NCI-H1694 treated with DMSO at 0.1 percent for 48 hours (cell line): ENCODE results near the gene QRFP.

Source experiments
- DNase-seq: peaks from one replicate; lab custom pipeline; 2025; lab: John Stamatoyannopoulos, UW

QRFP gene

GRCh38 chr9:130890870-130891687, 5.5 kb downstream of the QRFP start:
- DNase-seq, result no peak

DNA sequence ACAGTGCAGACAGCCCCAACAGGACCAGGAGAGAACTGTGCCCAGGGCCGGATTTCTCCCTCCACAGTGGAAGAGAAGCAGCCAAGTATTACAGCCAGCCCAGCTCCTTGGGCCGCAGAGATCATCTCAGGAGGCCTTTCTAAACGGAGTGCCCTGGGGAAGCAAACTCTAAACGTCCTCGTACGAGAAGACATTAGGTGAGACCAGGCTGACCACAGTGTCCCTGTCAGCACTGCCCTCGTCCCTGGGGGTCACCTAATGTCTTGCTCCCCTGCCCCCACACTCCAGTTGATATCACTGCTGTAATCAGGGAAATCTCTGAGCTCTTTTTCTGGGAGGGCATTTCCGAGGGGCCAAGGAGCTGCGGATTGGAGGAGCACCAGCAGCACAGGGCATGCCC, 6.5 kb downstream of the QRFP start:
- DNase-seq, result no peak

DNA sequence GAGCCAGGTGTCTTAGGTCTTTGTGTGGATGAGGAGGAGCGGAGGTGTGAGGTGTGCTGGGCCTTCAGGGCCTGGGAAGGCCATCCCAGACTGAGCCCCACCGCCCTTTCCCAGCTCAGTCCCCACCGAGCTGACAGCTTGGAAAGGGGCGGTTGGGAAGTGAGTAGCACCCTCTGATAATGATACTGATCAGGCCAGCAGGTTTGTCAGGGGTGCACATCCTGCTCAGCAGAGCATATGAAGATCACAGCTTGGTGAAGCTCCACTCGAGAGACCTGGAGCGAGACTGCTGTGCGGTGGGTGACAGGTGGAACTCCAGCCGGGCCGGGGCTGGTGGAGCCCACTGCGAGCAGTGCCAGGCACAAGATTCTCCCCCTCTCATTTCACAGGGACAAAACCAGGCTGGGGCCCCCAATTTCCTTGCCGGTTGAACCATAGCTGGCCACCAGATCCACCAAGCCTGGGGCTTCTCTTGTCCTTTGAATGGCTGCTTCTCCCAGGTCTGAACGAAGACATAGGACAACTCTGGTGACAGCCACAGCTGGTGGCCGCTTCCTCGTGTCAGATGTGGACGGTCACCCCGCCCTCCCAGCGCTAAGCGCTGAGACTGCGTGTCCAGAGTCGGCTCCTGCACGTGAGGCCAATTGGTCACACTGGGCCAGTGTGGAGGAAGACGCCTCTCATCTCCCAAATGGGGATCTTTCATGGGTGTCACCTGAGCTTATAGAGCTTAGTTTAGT, 8.3 kb downstream of the QRFP start:
- no peak for DNase-seq

- DNase-seq, result no peak
Observed at GRCh38 chr9:130887494-130888144, 9.0 kb downstream of the QRFP start.

GRCh38 chr9:130886981-130887380, 9.6 kb downstream of the QRFP start:
- no peak for DNase-seq

DNA sequence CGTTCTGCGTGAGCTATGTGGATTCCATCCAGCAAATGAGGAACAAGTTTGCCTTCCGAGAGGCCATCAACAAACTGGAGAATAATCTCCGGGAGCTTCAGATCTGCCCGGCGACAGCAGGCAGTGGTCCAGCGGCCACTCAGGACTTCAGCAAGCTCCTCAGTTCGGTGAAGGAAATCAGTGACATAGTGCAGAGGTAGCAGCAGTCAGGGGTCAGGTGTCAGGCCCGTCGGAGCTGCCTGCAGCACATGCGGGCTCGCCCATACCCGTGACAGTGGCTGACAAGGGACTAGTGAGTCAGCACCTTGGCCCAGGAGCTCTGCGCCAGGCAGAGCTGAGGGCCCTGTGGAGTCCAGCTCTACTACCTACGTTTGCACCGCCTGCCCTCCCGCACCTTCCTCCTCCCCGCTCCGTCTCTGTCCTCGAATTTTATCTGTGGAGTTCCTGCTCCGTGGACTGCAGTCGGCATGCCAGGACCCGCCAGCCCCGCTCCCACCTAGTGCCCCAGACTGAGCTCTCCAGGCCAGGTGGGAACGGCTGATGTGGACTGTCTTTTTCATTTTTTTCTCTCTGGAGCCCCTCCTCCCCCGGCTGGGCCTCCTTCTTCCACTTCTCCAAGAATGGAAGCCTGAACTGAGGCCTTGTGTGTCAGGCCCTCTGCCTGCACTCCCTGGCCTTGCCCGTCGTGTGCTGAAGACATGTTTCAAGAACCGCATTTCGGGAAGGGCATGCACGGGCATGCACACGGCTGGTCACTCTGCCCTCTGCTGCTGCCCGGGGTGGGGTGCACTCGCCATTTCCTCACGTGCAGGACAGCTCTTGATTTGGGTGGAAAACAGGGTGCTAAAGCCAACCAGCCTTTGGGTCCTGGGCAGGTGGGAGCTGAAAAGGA, 10.9 kb downstream of the QRFP start:
- no peak for DNase-seq

GRCh38 chr9:130884542-130885483, 11.8 kb downstream of the QRFP start:
- no peak for DNase-seq

- no peak for DNase-seq
Observed at GRCh38 chr9:130884111-130884531, 12.5 kb downstream of the QRFP start.

- DNase-seq, result no peak
Observed at GRCh38 chr9:130883479-130883878, 13.1 kb downstream of the QRFP start.

DNA sequence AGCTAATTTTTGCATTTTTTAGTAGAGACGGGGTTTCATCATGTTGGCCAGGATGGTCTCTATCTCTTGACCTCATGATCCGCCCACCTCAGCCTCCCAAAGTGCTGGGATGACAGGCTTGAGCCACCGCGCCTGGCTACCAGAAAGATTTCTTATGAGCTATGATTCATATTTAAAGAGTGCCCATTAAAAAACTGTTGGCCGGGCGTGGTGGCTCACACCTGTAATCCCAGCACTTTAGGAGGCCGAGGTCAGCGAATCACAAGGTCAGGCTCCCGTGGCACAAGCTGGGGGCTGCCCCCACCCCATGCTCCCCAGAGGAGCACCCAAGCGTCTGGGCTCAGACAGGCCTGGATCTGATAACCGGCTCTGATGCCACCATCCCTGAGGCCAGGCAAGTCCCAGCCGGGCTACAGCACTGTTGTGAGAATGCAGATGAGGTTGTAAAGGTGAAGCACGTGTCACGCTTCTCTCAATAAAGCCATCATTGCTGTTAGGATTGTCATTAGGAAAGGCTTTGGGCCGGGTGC, 13.9 kb downstream of the QRFP start:
- DNase-seq, result no peak

DNA sequence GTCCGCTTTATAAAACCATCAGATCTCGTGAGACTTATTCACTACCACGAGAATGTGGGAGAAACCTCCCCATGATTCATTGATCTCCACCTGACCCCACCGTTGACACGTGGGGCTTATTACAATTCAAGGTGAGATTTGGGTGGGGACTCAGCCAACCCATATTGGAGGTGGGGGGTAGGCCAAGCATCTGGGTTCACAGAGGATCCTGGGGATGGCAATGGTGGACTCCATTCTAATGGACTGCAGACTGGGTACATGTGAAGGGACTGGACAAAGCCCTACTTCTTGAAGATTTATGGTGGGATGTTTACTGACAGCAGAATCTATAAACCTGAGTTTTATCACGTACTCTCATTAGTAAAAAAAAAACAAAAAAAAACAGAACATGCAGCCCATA, 15.1 kb downstream of the QRFP start:
- no peak for DNase-seq

GRCh38 chr9:130880599-130881220, 15.9 kb downstream of the QRFP start:
- no peak for DNase-seq

GRCh38 chr9:130879863-130880411, 16.7 kb downstream of the QRFP start:
- no peak for DNase-seq

DNA sequence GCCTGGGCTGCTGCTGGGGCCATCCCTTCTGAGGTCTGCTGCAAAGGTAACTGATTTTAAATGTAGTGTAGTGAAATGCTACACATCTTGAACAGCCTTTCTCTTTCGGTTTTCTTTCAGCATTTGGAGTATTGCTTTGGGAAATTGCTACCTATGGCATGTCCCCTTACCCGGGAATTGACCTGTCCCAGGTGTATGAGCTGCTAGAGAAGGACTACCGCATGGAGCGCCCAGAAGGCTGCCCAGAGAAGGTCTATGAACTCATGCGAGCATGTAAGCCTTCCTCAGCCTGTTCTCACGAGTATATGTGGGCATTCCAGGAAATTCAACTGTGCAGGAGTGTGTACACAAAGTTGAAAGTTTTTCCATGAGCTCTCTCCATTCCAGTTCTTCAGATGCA, 18.3 kb downstream of the QRFP start:
- DNase-seq, result no peak

GRCh38 chr9:130877300-130877699, 19.3 kb downstream of the QRFP start:
- DNase-seq, result no peak

- DNase-seq, result no peak
Observed at GRCh38 chr9:130874783-130875182, 21.8 kb downstream of the QRFP start.

DNA sequence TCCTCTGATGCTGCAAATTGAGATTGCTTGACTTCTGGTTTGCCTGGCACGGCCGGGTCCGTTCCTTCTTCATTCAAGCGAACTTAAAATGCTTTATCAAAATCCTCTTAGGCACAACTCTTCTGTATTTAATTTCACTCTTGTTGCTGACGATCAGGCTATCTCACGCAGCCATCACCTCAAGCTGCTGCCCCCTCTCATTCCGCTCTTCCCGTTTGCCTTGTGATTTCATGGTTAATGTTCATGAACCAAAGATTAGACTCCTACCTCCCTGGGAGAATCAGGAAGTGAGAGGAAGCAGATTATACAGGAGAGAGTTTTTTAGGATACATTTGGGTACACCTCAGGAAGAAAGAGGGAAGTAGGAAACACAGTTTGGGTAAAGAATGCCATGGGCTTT, 22.6 kb downstream of the QRFP start:
- no peak for DNase-seq

DNA sequence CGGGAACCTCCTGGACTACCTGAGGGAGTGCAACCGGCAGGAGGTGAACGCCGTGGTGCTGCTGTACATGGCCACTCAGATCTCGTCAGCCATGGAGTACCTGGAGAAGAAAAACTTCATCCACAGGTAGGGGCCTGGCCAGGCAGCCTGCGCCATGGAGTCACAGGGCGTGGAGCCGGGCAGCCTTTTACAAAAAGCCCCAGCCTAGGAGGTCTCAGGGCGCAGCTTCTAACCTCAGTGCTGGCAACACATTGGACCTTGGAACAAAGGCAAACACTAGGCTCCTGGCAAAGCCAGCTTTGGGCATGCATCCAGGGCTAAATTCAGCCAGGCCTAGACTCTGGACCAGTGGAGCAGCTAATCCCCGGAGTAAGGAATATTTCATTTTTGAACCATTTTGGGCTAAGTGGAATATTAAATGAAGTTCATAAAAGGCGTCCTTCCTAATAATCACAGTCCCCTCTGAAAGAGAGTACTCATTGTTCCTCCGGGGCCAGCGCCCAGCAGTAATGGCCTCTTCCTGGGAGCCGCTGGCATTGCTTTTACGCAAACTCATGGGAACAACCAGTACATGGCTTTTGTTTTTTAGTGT, 23.6 kb downstream of the QRFP start:
- no peak for DNase-seq

DNA sequence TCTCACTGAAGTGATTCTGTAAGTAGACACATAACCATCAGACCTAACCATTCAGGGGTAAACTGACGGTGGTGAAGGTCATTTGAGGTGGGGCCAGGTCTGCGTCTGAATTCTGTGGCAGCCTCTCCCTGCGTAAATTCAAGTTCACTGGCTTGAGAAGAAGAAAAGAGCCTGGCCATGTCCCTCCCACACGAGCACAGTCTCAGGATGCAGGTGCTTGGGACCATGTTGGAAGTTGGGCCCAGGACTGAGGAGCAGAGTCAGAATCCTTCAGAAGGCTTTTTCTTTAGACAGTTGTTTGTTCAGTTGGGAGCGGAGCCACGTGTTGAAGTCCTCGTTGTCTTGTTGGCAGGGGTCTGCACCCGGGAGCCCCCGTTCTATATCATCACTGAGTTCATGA, 24.1 kb downstream of the QRFP start:
- DNase-seq, result no peak
